Measurements from ENCODE around the gene PRR15. TPM values are rescaled to one million over a fixed set of nuclear protein-coding genes. Genes with fewer than 3 reads are reported as not detected.

The PRR15 gene
- total RNA-seq, 2 donors from 2014 or later = 2.7 to 3.7 TPM

DNA sequence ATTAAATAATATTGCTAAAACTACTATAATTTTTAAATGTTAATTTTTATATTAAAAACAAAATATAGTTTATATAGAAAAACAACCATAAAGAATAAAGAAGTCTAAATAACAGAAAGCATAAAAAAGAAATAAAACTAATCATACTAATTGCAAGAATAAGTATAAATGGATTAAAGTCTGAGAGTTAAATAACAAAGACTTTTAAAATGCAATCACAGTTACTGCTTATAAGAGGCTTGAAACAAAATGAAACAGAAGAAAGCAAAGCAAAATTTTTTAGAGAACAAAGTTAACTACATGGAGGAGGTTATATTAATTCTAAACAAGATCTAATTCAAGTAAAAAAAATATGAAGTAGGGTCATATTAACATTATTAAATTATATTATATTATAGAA lies 41.1 kb downstream of the PRR15 start:
- no peaks in the 10 kb centered on the region for H3K27me3 ChIP-seq (ENCODE audit: control insufficient read depth, insufficient read depth, low read length, poor library complexity, severe bottlenecking)
- Mint-ChIP-seq H3K4me3 (no peak overlapping the region), H3K4me1 (peaks cover 36% of the 10 kb centered on the region), H3K27me3 (ENCODE audit: insufficient read depth) (peaks cover 1% of the 10 kb centered on the region), H3K27ac (no peak overlapping the region), H3K9me3 (no peaks in the 10 kb centered on the region), H3K36me3 (ENCODE audit: low read depth) (no peaks in the 10 kb centered on the region)
- no peak overlapping the region for H3K9ac ChIP-seq (ENCODE audit: extremely low read depth, low read length, poor library complexity, severe bottlenecking)
- H3K4me3 ChIP-seq (ENCODE audit: low read length) = no peak overlapping the region
- no peaks in the 10 kb centered on the region for H3K36me3 ChIP-seq (ENCODE audit: control insufficient read depth, insufficient read depth, low read length)
- no peak for DNase-seq
- TF ChIP-seq, protein P1, sequence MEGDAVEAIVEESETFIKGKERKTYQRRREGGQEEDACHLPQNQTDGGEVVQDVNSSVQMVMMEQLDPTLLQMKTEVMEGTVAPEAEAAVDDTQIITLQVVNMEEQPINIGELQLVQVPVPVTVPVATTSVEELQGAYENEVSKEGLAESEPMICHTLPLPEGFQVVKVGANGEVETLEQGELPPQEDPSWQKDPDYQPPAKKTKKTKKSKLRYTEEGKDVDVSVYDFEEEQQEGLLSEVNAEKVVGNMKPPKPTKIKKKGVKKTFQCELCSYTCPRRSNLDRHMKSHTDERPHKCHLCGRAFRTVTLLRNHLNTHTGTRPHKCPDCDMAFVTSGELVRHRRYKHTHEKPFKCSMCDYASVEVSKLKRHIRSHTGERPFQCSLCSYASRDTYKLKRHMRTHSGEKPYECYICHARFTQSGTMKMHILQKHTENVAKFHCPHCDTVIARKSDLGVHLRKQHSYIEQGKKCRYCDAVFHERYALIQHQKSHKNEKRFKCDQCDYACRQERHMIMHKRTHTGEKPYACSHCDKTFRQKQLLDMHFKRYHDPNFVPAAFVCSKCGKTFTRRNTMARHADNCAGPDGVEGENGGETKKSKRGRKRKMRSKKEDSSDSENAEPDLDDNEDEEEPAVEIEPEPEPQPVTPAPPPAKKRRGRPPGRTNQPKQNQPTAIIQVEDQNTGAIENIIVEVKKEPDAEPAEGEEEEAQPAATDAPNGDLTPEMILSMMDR (conservative IDR thresholded peaks at IDR 0.05) = no peak
- no peak overlapping the region for H3K27ac ChIP-seq (ENCODE audit: low read depth, low read length)
- H3K4me1 ChIP-seq (ENCODE audit: control insufficient read depth, insufficient read depth, low read length) = peaks cover 20% of the 10 kb centered on the region
- H3K9me3 ChIP-seq (ENCODE audit: control insufficient read depth, low read length) = peaks cover 8% of the 10 kb centered on the region

GRCh38 chr7:29605671-29606070 lies 42.0 kb downstream of the PRR15 start:
- Mint-ChIP-seq H3K9me3 (no peaks in the 10 kb centered on the region), H3K36me3 (ENCODE audit: low read depth) (no peaks in the 10 kb centered on the region), H3K27ac (no peak overlapping the region), H3K27me3 (ENCODE audit: insufficient read depth) (peaks cover under 1% of the 10 kb centered on the region), H3K4me1 (peaks cover 30% of the 10 kb centered on the region), H3K4me3 (no peak overlapping the region)
- TF ChIP-seq, protein P1 (conservative IDR thresholded peaks at IDR 0.05) = no peak
- Histone ChIP-seq H3K27ac (ENCODE audit: low read depth, low read length) (no peak overlapping the region), H3K36me3 (ENCODE audit: control insufficient read depth, insufficient read depth, low read length) (no peaks in the 10 kb centered on the region), H3K4me3 (ENCODE audit: low read length) (peak overlapping the region; percentile 22), H3K9me3 (ENCODE audit: control insufficient read depth, low read length) (peaks cover 8% of the 10 kb centered on the region), H3K9ac (ENCODE audit: extremely low read depth, low read length, poor library complexity, severe bottlenecking) (no peak overlapping the region), H3K4me1 (ENCODE audit: control insufficient read depth, insufficient read depth, low read length) (peaks cover 14% of the 10 kb centered on the region), H3K27me3 (ENCODE audit: control insufficient read depth, insufficient read depth, low read length, poor library complexity, severe bottlenecking) (no peaks in the 10 kb centered on the region)
- 91 to 95% methylated on average over 3 of the region's 3 CpGs for WGBS, 2 experiments (ENCODE audit: insufficient coverage in 1 of 2, insufficient read length in 1 of 2)
- no peak for DNase-seq

- no peaks in the 10 kb centered on the region for H3K36me3 ChIP-seq (ENCODE audit: control insufficient read depth, insufficient read depth, low read length)
- no peak overlapping the region for H3K4me3 ChIP-seq (ENCODE audit: low read length)
- H3K4me1 Mint-ChIP-seq = peaks cover 29% of the 10 kb centered on the region
- no peaks in the 10 kb centered on the region for H3K27me3 ChIP-seq (ENCODE audit: control insufficient read depth, insufficient read depth, low read length, poor library complexity, severe bottlenecking)
- WGBS, 2 experiments (ENCODE audit: insufficient coverage in 1 of 2, insufficient read length in 1 of 2) = 84 to 90% methylated on average over 2 to 4 of the region's 4 CpGs
- DNase-seq = no peak
- H3K9me3 Mint-ChIP-seq = no peaks in the 10 kb centered on the region
- no peaks in the 10 kb centered on the region for H3K36me3 Mint-ChIP-seq (ENCODE audit: low read depth)
- TF ChIP-seq, protein P1 (conservative IDR thresholded peaks at IDR 0.05) = no peak
- H3K9ac ChIP-seq (ENCODE audit: extremely low read depth, low read length, poor library complexity, severe bottlenecking) = no peak overlapping the region
- H3K27ac ChIP-seq (ENCODE audit: low read depth, low read length) = no peak overlapping the region
- H3K4me3 Mint-ChIP-seq = no peak overlapping the region
- no peak overlapping the region for H3K27ac Mint-ChIP-seq
- H3K4me1 ChIP-seq (ENCODE audit: control insufficient read depth, insufficient read depth, low read length) = peaks cover 14% of the 10 kb centered on the region
- H3K9me3 ChIP-seq (ENCODE audit: control insufficient read depth, low read length) = peaks cover 8% of the 10 kb centered on the region
- no peaks in the 10 kb centered on the region for H3K27me3 Mint-ChIP-seq (ENCODE audit: insufficient read depth)
These were observed 42.7 kb downstream of the PRR15 start for GRCh38 chr7:29606287-29606721.

Data from endodermal cell (in vitro differentiated cells).